ENCODE data around the gene MRPL27. TPM values are rescaled to one million over a fixed set of nuclear protein-coding genes. Genes with fewer than 3 reads are reported as not detected.

The MRPL27 gene
- total and polyA plus RNA-seq, 2 of the 4 experiments (the other 2 are of a cell fraction): 176 to 202 TPM

DNA sequence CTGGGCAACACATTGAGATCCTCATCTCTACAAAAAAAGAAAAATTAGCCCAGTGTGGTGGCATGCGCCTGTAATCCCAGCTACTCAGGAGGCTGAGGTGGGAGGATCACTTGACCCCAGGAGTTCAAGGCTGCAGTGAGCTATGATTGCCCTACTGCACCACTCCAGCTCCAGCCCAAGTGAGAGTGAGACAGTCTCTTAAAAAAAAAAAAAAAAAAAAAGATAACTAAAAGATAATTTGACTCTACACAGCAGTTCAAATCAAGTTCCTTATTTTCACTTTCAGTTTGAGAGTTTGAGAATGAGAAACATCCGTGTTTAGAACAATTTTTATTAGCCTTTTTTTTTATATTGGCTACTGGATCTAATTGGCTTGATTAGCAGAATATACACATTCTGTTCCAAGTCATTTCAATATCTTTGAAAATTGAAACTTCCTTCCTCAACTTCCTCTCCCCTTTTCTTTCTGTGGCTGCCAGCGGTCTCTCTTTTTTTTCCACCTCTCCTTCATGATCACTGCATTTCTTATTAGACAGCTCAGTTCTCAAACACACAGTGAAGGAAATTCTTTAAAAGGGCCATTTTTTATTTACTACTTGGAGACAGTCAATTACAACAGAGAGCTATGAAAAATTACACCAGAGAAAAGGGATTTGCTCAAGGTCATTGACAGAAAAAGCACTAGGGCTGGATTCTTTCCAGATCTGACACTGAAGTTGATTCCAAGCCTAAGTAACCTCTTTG, 48.5 kb upstream of the MRPL27 start:
- dilution Hi-C loops (cut with HindIII; ENCODE audit: low sequenced_read_pairs, unreplicated experiment) (no loop called here), intact Hi-C loops (cut with micrococcal nuclease) (no loop called here), in situ Hi-C loops (cut with MboI; ENCODE audit: low sequenced_read_pairs) (no loop called here)
- Histone ChIP-seq H3K9me3 (ENCODE audit: control insufficient read depth, insufficient read depth, low read length) (no peaks in the 10 kb centered on the region), H3K79me1 (ENCODE audit: low read depth in 1 of 2, low read length in 2 of 2) (peaks cover 8 to 23% of the 10 kb centered on the region in 2 experiments; a peak in 3 of 4 replicates), H3K27ac (ENCODE audit: insufficient read depth, low read length) (peak overlapping the region; percentile 12; the same call in 1 of the 2 replicates), H4K91ac (ENCODE audit: insufficient read depth, low read depth, low read length) (no peak overlapping the region), H3K14ac (replicated peaks; ENCODE audit: low read depth, low read length) (peak overlapping the region; percentile 82; the same call in 1 of the 2 replicates), H3K36me3 (ENCODE audit: control insufficient read depth, insufficient read depth, low read length) (no peaks in the 10 kb centered on the region), H2BK5ac (ENCODE audit: low read depth, low read length, poor library complexity, severe bottlenecking) (peak overlapping the region; percentile 71), H2BK15ac (ENCODE audit: low read depth, low read length) (no peak overlapping the region; the same call in 2 of the 3 replicates), H3K9ac (ENCODE audit: low read depth, low read length) (peak overlapping the region; percentile 33), H2AK9ac (replicated peaks; ENCODE audit: low read depth, low read length, poor library complexity) (no peak overlapping the region), H4K8ac (ENCODE audit: low read depth in 2 of 2, low read length in 2 of 2) (peak overlapping the region; percentile 70 to 77; a peak in 3 of 4 replicates), H3K4me3 (ENCODE audit: insufficient read depth, low read depth, low read length) (peak overlapping the region; percentile 24), H3K27me3 (ENCODE audit: control insufficient read depth, insufficient read depth, low read length) (no peaks in the 10 kb centered on the region), H3K4me1 (ENCODE audit: control insufficient read depth, insufficient read depth, low read length) (peaks cover 22% of the 10 kb centered on the region), H4K20me1 (ENCODE audit: insufficient read depth, low read length) (no peaks in the 10 kb centered on the region), H2AK5ac (ENCODE audit: low read depth, low read length) (no peak overlapping the region), H3K9me1 (ENCODE audit: insufficient read depth, low read length) (peaks cover 14% of the 10 kb centered on the region), H3K4ac (ENCODE audit: low read depth, low read length) (peak overlapping the region; percentile 45), H3K56ac (ENCODE audit: extremely low read depth, insufficient read depth, low read length) (no peak overlapping the region), H3K18ac (ENCODE audit: low read depth, low read length) (0 out of 2 replicates have a peak overlapping the region, but pooled peaks have one; percentile 25), H2BK20ac (ENCODE audit: low read depth, low read length) (peak overlapping the region; percentile 49; the same call in 1 of the 2 replicates), H4K5ac (ENCODE audit: low read depth, low read length) (peak overlapping the region; percentile 75), H3K23ac (ENCODE audit: low read depth, low read length) (peak overlapping the region; percentile 52; the same call in 1 of the 2 replicates), H2AFZ (replicated peaks; ENCODE audit: low read length, poor library complexity) (peak overlapping the region; percentile 76), H3K4me2 (ENCODE audit: low read depth, low read length) (peak overlapping the region; percentile 88), H2BK120ac (ENCODE audit: low read depth, low read length) (peak overlapping the region; percentile 26; the same call in 1 of the 2 replicates)
- no peak for TF ChIP-seq SMC3 (IDR thresholded peaks at IDR 0.05; ENCODE audit: low read depth, low read length)
- no peak for TF ChIP-seq CHD1 (IDR thresholded peaks at IDR 0.05; ENCODE audit: low read depth, low read length)
- TF ChIP-seq RAD21 (IDR thresholded peaks at IDR 0.05; ENCODE audit: low read length): no peak
- TF ChIP-seq MAZ (IDR thresholded peaks at IDR 0.05; ENCODE audit: borderline replicate concordance, low read depth, low read length): no peak
- no peak for TF ChIP-seq BHLHE40 (IDR thresholded peaks at IDR 0.05; ENCODE audit: low read depth, low read length)
- no peak for TF ChIP-seq ELK1 (IDR thresholded peaks at IDR 0.05; ENCODE audit: borderline replicate concordance, low read depth, low read length)
- no peak for TF ChIP-seq MAFK (IDR thresholded peaks at IDR 0.05; ENCODE audit: low read depth, low read length)
- TF ChIP-seq, protein P1, sequence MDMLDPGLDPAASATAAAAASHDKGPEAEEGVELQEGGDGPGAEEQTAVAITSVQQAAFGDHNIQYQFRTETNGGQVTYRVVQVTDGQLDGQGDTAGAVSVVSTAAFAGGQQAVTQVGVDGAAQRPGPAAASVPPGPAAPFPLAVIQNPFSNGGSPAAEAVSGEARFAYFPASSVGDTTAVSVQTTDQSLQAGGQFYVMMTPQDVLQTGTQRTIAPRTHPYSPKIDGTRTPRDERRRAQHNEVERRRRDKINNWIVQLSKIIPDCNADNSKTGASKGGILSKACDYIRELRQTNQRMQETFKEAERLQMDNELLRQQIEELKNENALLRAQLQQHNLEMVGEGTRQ (IDR thresholded peaks at IDR 0.05; ENCODE audit: low read depth, low read length): no peak
- no peak for TF ChIP-seq CTCF (conservative IDR thresholded peaks at IDR 0.05; ENCODE audit: low read depth, low read length)
- TF ChIP-seq RCOR1 (IDR thresholded peaks at IDR 0.05; ENCODE audit: insufficient replicate concordance, low read length): no peak
- TF ChIP-seq POLR2A (IDR thresholded peaks at IDR 0.05; ENCODE audit: low read depth, low read length): no peak
- no peak for TF ChIP-seq FOS (IDR thresholded peaks at IDR 0.05; ENCODE audit: low read depth, low read length)
- TF ChIP-seq CEBPB (IDR thresholded peaks at IDR 0.05; ENCODE audit: low read depth, low read length): no peak
- ATAC-seq (ENCODE audit: low read depth) (no peak), DNase-seq (no peak)
- no CpG with 5 or more reads among the region's 3 CpGs for WGBS, 2 experiments (ENCODE audit: extremely low coverage in 2 of 2, insufficient read length in 1 of 2)
- BruUV-seq (replicated peaks): no TSS peak
- ChIA-PET CTCF (interaction anchor here (1.7 kb wide), 1 partner anchor 24 kb away, joined by 7 read pairs; the partner anchor contains the start of gene LRRC59), POLR2A (ENCODE audit: unreplicated experiment) (interaction anchor here (0.6 to 1.1 kb wide), 4 partner anchors 10 to 493 kb away, joined by 3 to 10 read pairs (median 6); partner anchors contain the start of gene LRRC59)
